Activated CD4-positive, CD25-positive, alpha-beta regulatory T cell treated with anti-CD3 and anti-CD28 coated beads, Interleukin-2, amount 50 U/mL, for 16 hours (primary cell): ENCODE data around the gene ADM5.

ENCODE experiments used
- DNase-seq: peaks from one replicate; pipeline ENCODE4 v3.0.0-alpha.2; 2020; ENCODE audit warnings: low read depth, low spot score

The ADM5 gene

DNA sequence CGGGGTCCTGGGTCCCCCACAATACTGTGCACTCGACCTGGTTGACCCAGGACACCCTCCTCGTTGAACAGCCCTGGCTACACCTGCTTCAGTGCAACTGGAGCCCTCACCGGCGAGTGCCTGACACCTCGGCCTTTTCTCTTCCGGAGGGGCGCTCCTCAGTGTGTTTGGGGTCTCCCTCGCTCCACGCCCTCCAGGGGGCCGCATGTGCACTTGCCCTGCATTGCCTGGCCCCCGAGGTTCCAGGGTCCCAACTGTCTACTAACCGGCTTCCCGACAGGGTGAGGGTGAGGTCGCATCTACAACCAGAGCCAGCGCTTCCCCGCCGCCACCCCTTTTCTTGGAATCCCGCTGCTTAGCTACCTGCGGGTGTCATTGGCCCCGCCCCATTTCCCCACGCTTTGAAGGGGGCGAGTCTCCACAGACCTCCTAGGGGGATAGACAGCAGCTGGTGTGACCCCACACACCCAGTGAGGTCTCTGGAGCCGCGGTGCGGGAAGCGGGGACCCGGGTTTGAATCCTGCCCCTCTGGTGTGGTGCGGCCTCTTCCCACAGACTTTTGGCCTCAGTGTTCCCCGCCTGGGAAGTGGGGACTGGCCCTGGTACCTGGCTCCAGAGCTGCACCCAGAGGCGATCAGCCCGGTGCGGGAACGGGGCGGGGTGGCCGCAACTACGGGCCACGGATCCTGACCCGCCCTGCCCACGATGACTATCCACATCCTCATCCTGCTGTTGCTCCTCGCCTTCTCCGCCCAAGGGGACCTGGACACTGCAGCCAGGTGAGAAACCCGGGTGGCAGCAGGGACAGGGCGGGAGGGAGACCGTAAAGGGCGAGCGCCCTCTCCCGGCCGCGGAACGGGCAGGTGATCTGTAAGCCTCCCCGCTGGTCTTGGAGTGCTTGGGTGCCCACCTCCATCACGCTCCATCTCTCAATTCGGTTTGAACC lies at the start of gene ADM5:
Gene ADM5 (plus strand): TSS at position 462 of the 946 bp plus-strand sequence. CDS start 244 bp downstream, at position 706.
- DNase-seq: no peak

GRCh38 chr19:49640113-49640898 lies 49.1 kb upstream of the ADM5 start, which contains the start of gene RRAS:
Gene RRAS, minus strand, starts transcription at chr19:49640143. Its CDS starts 45 bp downstream, at chr19:49640098.
- peak; percentile 100 for DNase-seq

GRCh38 chr19:49641688-49642491 lies 47.5 kb upstream of the ADM5 start, which contains the start of gene SCAF1:
Gene SCAF1, plus strand, starts transcription at chr19:49642209. Its CDS starts 2,818 bp downstream, at chr19:49645027.
- DNase-seq: peak; percentile 99

DNA sequence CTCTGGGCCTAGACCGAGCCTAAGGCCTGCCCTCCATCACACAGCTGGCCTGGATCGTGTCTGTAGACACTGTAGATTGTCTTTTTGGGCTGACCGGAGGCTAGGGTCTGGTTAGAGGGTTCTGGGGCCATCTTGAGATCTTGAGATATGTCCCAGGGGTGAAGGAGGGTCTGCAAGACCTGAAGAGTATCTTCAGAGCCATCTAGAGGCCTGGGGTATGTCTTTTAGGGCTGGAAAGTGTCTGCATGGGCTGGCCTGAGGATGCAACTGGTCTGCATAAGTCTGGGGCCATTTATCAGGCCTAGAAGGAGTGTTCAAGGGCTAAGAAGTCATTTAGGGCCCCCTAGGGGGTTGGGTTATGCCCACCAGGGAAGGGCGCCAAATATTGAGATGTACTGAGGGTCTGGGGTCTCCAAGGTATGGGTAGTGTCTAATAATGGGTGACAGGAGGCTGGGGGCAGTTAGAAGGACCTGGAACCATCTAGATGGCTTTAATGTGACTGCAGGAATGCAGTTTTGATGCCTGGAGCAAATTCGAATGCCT lies 46.8 kb upstream of the ADM5 start:
- DNase-seq: no peak

DNA sequence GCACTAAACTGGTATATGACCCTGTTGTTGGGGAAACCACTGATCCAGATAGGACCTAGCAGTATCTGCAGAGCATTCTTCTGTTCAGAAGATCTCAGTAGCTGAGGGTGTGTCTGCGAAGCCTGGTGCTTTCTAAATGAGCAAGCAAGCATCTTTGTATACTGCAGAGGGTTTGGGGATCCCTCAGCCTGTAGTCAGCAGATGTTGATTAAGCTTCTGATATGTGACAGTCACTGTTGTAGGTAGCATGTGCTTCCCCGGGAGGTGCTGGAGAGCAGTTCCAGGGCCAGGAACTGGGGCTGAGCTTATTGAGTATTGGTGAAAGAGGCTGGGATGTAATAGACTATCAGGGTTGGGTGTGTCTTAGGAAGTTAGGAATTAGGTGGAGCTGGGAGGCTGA lies 45.9 kb upstream of the ADM5 start:
- DNase-seq: no peak

DNA sequence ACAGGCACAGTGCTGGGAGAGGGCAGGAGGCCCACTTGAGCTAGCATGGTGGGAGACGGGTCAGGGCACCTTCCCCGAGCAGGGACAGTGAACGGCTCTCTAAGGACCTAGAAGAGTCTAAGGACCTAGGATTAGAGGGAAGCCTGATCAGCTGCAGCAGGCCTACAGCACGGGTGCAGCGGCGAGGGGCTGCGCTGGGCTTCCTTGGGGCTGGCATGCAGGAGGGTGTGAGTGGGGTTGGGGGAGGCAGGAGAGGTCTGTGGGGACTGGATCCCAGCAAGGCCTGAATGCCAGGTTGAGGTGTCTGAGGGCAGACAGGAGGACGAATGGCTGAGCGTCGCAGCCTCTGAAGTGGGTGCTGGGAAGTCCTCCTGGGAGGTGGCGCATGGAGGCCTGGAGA lies 43.8 kb upstream of the ADM5 start:
- no peak for DNase-seq

- no peak for DNase-seq
Measured at GRCh38 chr19:49645995-49646394, 43.4 kb upstream of the ADM5 start.

- no peak for DNase-seq
Measured at GRCh38 chr19:49646586-49646985, 42.8 kb upstream of the ADM5 start.

GRCh38 chr19:49651029-49651819 lies 38.2 kb upstream of the ADM5 start:
- DNase-seq: no peak

DNA sequence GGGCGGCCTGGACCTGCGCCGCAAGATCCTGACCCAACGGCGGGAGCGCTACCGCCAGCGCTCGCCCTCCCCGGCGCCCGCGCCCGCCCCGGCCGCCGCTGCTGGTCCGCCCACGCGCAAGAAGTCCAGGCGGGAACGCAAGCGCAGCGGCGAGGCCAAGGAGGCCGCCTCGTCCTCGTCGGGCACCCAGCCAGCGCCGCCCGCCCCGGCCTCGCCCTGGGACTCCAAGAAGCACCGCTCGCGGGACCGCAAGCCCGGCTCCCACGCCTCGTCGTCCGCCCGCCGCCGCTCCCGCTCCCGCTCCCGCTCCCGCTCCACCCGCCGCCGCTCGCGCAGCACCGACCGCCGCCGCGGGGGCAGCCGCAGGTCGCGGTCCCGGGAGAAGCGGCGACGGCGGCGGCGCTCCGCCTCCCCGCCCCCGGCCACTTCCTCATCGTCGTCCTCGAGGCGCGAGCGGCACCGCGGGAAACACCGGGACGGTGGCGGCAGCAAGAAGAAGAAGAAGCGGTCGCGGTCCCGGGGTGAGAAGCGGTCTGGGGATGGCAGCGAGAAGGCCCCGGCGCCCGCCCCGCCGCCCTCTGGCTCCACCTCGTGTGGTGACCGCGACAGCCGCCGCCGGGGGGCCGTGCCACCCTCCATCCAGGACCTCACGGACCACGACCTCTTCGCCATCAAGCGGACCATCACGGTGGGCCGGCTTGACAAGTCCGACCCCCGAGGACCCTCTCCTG lies 37.4 kb upstream of the ADM5 start:
- no peak for DNase-seq

GRCh38 chr19:49652551-49653465 lies 36.6 kb upstream of the ADM5 start:
- DNase-seq: no peak

DNA sequence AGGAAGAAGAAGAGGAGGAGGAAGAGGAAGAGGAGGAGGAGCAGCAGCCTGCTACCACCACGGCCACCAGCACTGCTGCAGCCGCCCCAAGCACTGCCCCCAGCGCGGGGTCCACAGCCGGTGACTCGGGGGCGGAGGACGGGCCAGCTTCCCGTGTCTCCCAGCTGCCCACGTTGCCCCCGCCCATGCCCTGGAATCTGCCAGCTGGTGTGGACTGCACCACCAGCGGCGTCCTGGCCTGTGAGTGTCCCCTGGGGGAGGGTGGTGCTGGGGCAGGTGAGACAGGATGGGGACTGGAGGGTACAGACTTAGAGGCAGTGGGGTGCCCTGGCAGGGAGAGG lies 36.0 kb upstream of the ADM5 start:
- DNase-seq: no peak

GRCh38 chr19:49654581-49654980 lies 34.8 kb upstream of the ADM5 start:
- no peak for DNase-seq

DNA sequence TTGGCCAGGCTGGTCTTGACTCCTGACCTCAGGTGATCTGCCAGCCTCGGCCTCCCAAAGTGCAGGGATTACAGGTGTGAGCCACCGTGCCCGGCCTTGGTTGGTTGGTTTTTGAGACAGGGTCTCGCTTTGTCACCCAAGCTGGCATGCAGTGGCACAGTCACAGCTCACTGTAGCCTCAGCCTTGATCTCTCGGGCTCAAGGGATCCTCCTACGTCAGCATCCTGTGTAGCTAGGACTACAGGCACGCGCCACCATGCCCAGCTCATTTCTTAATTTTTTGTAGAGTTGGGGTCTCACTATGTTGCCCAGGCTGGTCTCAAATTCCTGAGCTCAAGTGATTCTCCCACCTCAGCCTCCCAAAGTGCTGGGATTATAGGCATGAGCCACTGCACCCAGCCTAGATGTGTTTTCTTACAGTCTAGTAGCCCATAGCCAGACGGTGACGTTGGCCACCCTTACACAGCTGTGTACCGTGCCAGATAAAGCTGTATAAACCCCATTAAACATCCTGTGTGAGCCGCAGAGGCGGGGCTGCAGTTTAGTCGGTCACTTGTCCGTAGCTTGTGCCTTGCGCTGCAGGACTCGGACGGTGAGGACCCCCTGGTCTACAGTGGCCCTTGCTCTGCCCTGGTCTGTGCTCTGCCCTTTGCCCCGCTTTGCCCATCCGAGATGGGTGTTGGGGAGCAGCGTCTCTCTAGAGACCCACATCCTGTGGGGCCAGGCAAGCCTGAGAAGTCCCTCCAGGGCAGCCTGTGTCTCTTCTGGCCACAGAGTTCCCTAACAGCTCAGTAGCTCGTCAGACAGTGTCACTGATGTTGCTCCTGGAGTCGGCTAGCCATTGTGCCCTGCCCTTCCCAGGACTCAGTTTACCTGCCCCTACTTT lies 33.6 kb upstream of the ADM5 start:
- DNase-seq: no peak

DNA sequence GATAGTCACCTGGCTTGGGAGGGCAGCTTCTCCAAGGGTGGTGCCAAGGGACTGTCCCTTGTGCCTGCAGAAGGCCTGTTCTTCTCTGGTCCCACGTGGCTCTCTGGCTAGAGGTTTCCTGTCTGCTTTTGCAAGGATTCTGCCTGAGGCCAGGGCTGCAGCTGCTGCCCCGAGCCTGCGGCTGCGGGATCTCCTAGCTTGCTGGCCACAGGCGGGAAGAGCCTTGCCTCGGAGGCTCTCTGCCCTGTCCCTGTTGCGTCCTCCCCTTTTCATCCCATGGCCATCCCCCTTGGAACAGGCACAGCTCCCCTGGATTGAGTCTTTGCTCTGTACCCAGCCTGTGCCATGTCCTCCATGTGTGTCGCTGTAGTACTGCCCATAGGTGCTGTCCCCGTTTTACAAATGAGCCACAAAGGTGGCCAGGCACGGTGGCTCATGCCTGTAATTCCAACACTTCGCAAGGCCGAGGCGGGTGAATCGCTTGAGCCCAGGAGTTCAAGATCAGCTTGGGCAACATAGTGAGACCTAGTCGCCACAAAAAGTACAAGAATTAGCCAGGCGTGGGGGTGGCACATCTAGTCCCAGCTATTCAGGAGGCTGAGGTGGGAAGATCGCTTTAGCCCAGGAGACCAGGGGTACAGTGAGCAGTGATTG lies 32.8 kb upstream of the ADM5 start:
- no peak for DNase-seq

DNA sequence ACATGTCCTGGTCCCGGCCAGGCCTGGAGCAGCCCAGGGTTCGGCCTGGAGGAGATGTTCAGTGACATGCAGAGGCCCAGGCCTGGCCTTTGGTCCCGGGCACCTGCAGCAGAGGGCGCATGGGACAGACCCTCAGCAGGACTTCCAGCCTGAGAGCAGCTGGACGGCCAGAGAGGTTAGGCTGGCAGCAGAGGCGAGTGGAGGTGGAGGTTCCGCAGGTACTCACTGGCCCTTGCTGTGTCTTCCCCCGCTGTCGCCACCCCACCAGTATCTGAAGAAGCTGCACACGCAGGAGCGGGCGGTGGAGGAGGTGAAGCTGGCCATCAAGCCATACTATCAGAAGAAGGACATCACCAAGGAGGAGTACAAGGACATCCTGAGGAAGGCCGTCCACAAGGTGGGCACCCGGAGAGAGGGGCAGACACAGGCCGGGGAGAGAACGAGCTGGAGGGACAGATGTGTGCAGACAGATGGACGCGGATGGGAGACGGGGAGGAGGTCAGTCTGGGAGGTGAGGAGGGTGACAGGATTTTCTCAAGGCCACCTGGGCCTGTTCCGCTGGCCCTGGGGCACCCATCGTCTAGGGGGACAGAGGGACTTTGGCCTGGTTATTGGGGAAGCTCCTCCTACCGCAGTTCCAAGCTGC lies 31.8 kb upstream of the ADM5 start:
- no peak for DNase-seq

GRCh38 chr19:49658139-49658517 lies 31.3 kb upstream of the ADM5 start:
- no peak for DNase-seq
